Stimulated activated CD4-positive, alpha-beta T cell treated with anti-CD3 and anti-CD28 coated beads, Interleukin-4, amount 100 ng/mL, for 4 hours (primary cell): Measurements from ENCODE around the gene SLFN14.
"Not testable (repeated sequence)": the region's sequence is repeated elsewhere in the genome, so short reads cannot be mapped to it uniquely, and the experiment has no call there.

Experiments
- DNase-seq, 2 experiments: peaks; one replicate each; pipeline ENCODE4 v3.0.0-alpha.2; 2020

Gene SLFN14

DNA sequence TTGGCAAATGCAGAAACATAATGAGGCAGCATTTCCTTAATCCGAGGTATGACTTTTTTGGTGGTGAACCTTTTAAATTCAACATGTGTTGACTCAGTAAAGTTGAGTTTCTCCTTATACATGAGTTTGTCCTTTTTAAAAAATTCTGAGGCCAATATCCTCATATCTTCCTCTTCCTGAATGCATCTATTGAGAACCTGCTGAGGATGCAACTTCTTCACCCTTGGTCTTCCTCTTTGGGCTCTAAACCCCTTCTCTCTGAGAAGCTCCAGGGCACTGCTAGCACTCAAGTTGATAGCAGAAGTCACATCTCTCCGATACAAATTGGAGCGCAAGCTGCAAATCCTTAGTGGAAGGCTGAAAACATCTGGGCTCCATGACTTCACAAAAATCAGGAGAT lies 3.3 kb downstream of the SLFN14 start:
- DNase-seq = no peak

DNA sequence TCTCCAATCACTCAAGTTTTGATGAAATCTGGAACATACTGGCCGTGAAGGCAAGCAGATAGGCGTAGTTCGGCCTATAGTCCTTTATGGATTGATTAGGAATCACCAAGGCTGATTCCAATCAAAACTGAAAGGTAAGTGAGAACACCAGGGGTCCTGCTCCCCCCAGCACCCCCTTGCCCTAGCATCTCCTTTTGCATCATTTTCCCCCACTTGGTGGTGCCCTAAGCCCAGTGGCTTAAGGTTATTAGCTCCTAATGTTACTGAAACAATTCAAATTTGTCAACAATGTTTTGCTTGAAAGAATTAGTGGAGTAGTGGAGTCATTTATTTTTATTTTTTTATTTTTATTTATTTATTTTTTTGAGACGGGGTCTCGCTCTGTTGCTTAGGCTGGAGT lies 4.9 kb downstream of the SLFN14 start:
- DNase-seq = no peak

DNA sequence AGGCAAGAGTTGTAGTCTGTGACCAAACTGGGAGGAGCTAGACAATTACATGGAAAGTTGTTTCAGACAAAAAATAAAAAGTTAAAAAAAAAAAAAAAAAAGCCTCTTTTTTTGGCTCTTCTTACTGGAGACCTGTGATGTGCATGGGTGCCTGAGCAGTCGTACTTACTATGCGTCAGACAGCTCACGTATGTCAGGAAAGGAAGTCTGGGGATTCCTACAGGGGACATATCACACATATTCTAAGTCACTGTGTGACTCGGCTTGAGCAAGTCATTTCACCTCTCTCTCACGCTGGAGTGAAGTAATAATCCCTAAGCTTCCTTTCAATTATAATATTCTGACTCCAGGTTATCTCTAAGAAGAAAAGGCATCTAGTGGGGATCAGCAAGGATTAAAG lies 6.0 kb downstream of the SLFN14 start:
- no peak for DNase-seq

GRCh38 chr17:35553310-35553709 lies 7.3 kb downstream of the SLFN14 start:
- no peak for DNase-seq

GRCh38 chr17:35548978-35549377 lies 11.6 kb downstream of the SLFN14 start:
- no peak for DNase-seq

DNA sequence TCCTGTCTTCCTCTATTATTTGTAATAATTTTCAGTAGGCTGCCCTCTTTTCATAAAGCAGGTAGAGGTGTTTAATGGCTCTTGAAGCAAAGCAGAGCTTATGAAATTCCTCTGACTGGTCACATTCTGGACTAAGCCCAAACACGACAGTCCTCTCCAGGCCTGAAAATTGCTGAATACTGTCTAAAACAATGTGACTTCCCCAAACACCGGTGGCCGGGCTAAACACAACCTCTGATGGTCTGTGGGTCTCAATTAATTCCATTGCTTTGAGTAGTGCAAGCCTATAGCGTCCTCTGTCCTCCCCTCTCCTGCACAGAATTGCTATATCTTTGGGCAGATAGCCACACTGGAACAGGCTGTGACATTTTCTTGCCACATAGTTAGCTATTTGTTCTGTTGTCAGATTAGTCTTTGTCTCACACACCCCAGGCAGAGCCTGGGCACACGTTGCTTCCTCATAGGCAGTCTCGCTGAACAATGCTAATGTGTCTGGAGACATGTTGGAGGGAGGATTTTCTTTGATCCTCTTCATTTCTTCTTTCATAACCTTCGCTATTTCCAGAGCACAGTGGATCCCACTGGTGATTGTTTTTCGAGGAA lies 12.3 kb downstream of the SLFN14 start:
- no peak for DNase-seq

DNA sequence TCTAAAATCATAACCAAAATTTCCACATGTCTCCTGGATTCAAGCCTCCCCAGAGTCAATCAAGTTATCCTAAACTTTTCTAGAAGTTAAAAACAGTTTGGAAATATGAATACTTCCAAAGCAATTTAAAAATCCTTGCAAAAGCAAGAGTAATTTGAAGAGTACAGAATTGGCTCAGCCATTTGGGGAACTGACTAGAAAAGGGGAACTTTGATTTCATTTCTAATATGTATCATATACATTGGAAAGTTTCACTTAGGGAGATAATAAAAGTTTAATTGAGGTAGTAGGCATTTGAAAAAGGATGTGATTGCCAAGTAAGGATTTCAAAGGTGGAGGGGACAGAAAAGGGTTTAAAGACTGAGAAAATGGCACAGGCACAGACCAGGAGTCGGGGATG lies 14.1 kb downstream of the SLFN14 start:
- DNase-seq = no peak

DNA sequence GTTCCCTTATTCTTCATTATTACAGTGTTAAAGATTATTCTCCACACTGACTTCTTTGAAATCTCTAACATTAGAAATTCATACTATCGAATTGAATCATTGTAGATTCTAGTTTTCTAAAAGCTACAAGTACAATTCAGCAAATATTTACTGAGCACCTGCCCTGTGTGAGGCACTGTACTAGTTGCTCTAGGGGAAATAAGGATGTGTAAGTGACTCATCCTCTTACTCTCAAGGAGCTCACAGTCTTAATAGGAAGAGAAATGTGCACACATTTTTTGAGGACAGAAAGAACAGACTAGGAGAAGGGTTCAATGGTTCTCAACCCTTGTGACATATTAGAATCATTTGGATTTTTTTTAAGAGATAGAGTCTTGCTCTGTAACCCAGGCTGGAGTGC lies 15.5 kb downstream of the SLFN14 start:
- no peak for DNase-seq

GRCh38 chr17:35543856-35544255 lies 16.8 kb downstream of the SLFN14 start:
- DNase-seq = no peak

DNA sequence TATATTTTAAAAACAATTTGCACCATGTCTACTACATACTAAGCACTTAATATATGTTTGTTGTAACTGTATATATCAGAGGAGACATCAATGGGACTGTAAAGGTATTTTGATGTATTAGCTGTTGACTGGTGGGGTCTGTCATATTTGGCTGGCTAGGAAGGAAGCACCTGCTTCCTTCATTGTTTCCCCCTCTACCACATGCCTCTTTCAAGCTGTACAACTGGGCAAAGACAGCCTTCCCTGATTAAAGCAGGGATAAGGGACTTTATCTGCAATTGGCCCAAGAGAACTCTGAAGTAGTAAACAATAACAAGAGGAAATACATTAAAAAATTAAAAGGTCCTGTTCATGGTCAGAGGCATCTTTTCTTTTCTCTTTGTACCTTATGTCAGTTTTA lies 17.6 kb downstream of the SLFN14 start:
- DNase-seq = no peak

- no peak for DNase-seq
These were observed 19.2 kb downstream of the SLFN14 start for GRCh38 chr17:35541434-35541833.

- DNase-seq = peak; percentile 30 to 45
These were observed 19.8 kb downstream of the SLFN14 start for GRCh38 chr17:35540589-35541404.

- no peak for DNase-seq
These were observed 21.0 kb downstream of the SLFN14 start for GRCh38 chr17:35539659-35540026.

DNA sequence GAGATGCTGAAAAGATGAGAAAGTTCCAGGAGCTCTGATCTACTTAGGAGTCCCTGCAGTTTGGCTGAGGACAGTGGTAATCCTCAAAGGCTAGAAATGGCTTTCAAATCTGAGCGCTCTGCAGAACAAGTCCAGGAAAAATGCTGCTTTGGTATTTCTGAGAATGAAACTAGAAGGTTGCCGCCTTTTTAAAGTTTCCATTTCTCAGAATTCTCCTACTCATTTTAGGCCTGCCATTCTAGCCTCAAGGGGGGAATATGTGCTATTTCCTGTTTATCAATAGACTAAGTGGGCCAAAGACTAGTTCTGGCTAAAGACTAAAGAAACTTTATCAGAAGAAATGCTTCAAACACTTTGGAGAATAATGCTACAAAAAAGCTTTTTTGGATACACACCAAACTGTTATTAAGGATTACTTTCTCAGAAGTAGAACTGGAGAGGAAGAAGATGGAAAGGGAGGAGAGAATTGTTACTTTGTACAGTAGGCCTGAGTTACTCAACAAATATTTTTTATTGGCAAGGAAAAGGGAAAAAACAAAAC lies 22.9 kb downstream of the SLFN14 start, which contains the start of gene SLFN12L:
Gene SLFN12L (minus strand): TSS at position 78 of the 541 bp plus-strand sequence. CDS start 15,314 bp downstream, outside the sequence.
- peak in 1 of 2 experiments; percentile 38 for DNase-seq

GRCh38 chr17:35536664-35537171 lies 23.9 kb downstream of the SLFN14 start:
- DNase-seq = peak in 1 of 2 experiments; percentile 27

DNA sequence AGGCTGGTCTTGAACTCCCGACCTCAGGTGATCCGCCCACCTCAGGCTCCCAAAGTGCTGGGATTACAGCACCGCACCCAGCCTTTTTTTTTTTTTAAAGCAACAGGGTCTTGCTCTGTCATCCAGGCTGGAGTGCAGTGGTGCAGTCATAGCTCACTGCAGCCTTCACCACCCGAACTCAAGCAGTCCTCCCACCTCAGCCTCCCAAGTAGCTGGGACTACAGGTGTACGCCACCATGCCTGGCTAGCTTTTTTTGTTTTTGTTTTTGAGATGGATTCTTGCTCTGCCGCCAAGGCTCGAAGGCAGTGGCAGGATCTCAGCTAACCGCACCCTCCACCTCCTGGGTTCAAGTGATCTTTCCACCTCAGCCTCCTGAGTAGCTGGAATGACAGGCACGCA lies 25.2 kb downstream of the SLFN14 start:
- not testable (repeated sequence) for DNase-seq

- no peak for DNase-seq
These were observed 26.0 kb downstream of the SLFN14 start for GRCh38 chr17:35534576-35535093.

DNA sequence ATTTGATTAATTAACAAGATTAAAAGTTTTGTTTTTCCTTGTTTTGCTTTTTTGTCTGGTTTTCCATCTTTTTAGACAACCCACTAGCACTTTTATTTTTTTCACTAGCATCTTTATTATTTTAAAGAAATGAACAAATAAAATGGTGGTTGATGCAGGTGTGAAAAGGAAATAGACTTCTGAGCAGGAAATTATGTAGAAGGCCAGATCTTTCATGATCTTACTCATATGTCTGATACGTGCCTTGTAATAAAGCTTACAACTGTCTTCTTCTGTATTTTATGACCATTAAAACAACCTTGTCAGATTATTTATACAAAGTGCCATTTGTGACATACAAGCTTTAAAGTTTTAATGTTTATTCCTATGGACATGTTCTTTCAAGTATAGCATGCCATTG lies 29.5 kb downstream of the SLFN14 start:
- DNase-seq = no peak

DNA sequence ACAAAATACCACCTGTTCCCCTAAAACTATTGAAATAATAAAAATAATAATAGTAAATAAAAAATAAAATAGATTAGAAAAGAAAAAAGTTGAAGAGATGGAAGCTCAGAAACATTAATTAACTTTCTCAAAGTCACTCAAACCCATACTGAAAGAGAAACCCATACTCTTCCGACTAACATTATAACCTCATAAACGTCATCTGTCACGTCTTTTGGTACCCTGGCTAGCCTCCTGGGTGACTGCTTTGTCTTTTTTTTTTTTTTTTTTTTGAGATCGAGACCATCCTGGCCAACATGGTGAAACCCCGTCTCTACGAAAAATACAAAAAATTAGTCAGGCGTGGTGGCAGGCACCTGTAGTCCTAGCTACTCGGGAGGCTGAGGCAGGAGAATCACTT lies 30.8 kb downstream of the SLFN14 start:
- DNase-seq = no peak

- not testable (repeated sequence) for DNase-seq
These were observed 31.3 kb downstream of the SLFN14 start for GRCh38 chr17:35529326-35529725.

- no peak for DNase-seq
These were observed 37.3 kb downstream of the SLFN14 start for GRCh38 chr17:35523296-35523695.

DNA sequence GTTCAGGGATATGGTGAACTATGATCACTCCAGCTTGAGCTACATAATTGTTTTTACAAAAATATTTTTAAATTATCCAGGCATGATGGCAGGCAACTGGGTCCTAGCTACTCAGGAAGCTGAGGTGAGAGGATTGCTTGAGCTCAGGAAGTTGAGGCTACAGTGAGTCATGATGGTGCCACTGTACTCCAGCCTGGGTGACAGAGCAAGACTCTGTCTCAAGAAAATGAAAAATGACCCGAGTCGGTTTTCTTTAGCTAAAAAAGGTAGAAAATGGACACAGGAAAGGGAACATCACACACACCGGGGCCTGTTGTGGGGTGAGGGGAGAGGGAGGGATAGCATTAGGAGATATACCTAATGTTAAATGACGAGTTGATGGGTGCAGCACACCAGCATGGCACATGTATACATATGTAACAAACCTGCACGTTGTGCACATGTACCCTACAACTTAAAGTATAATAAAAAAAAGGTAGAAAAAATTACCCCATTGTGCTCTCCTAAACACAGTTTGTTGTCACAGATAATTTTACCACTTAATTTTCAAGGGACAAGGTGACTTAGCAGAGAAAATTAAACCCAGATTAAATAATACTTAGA lies 38.9 kb downstream of the SLFN14 start:
- DNase-seq = peak in 1 of 2 experiments; percentile 49

DNA sequence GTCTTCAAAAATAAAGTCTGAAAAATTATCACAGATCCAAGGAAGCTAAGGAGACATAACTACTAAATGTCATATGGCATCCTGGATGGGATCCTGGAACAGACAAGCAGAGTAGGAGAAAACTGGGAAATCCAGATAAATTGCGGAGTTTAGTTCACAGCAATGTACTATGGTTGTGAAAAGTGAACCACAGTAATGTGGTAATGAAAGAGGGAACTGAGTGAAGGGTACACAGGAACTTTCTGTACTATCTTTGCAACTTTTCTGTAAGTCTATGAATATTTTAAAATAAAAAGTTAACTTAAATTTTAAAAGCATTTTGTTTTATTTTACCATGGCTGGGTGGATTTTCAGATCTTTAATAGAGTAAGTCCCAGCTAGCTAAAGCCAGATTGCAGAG lies 39.5 kb downstream of the SLFN14 start:
- DNase-seq = no peak
